PC-9 (cell line): ENCODE data around the gene CFAP73.

Source experiments
- EZH2 ChIP-seq: fragments of 200-600 bp; sonication (generic); IDR thresholded peaks from 2 replicates; pipeline ENCODE4 v1.8.0; 2017; ENCODE audit warnings: antibody characterized with exemption, low read depth
- TF ChIP-seq, protein P1 (sequence below): fragments of 200-600 bp; sonication (generic); conservative IDR thresholded peaks from 2 replicates; pipeline ENCODE4 v1.6.1; 2017; ENCODE audit warnings: mixed run types, antibody characterized with exemption, mild to moderate bottlenecking, moderate library complexity

DNA sequence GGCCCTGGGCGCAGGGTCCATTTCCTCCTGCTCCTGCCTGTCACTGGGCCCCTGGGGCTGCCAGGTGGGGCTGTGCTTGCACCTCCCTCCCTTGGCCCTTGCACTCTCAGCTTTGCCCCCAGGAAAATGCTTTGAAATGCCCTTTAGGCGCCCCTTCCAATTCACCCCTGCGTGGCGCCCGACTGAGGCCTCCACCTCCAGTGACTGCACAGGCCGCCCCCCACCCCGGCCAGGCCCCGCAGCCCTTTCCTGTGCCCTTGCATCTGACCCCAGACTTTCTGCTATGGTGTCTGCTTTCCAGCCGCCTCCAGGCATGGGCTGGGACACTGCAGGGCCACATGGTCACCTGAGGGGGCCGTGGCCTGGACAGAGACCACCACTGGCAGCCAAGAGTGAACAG is 18.3 kb downstream of the CFAP73 start:
- TF ChIP-seq, protein P1, sequence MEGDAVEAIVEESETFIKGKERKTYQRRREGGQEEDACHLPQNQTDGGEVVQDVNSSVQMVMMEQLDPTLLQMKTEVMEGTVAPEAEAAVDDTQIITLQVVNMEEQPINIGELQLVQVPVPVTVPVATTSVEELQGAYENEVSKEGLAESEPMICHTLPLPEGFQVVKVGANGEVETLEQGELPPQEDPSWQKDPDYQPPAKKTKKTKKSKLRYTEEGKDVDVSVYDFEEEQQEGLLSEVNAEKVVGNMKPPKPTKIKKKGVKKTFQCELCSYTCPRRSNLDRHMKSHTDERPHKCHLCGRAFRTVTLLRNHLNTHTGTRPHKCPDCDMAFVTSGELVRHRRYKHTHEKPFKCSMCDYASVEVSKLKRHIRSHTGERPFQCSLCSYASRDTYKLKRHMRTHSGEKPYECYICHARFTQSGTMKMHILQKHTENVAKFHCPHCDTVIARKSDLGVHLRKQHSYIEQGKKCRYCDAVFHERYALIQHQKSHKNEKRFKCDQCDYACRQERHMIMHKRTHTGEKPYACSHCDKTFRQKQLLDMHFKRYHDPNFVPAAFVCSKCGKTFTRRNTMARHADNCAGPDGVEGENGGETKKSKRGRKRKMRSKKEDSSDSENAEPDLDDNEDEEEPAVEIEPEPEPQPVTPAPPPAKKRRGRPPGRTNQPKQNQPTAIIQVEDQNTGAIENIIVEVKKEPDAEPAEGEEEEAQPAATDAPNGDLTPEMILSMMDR = no peak
- TF ChIP-seq EZH2 = no peak
